ENCODE data around the gene CTTNBP2NL. TPM values are rescaled to one million over a fixed set of nuclear protein-coding genes. Genes with fewer than 3 reads are reported as not detected.

Gene CTTNBP2NL
- total and polyA plus RNA-seq, 2 of the 4 experiments (the other 2 are of a cell fraction): 12.4 to 22.0 TPM

- H2BK20ac ChIP-seq (ENCODE audit: low read depth, low read length): no peak overlapping the region
- no TSS peak for BruUV-seq (replicated peaks)
- H3K9me1 ChIP-seq (ENCODE audit: insufficient read depth, low read length): no peaks in the 10 kb centered on the region
- no peak overlapping the region for H3K27ac ChIP-seq (ENCODE audit: insufficient read depth, low read length)
- H3K4me1 ChIP-seq (ENCODE audit: control insufficient read depth, insufficient read depth, low read length): no peaks in the 10 kb centered on the region
- dilution Hi-C loops (cut with HindIII; ENCODE audit: low sequenced_read_pairs, unreplicated experiment): no loop called here
- no peak overlapping the region for H3K4ac ChIP-seq (ENCODE audit: low read depth, low read length)
- WGBS, 2 experiments (ENCODE audit: extremely low coverage in 2 of 2, insufficient read length in 1 of 2): no CpG with 5 or more reads among the region's 1 CpG
- no peak overlapping the region for H4K5ac ChIP-seq (ENCODE audit: low read depth, low read length)
- H4K8ac ChIP-seq (ENCODE audit: low read depth in 2 of 2, low read length in 2 of 2): no peak overlapping the region
- DNase-seq: no peak
- H2BK5ac ChIP-seq (ENCODE audit: low read depth, low read length, poor library complexity, severe bottlenecking): no peak overlapping the region
- H4K91ac ChIP-seq (ENCODE audit: insufficient read depth, low read depth, low read length): no peak overlapping the region
- TF ChIP-seq FOS (IDR thresholded peaks at IDR 0.05; ENCODE audit: low read depth, low read length) (no peak), CHD1 (IDR thresholded peaks at IDR 0.05; ENCODE audit: low read depth, low read length) (no peak), BHLHE40 (IDR thresholded peaks at IDR 0.05; ENCODE audit: low read depth, low read length) (no peak), MAZ (IDR thresholded peaks at IDR 0.05; ENCODE audit: borderline replicate concordance, low read depth, low read length) (no peak), MAFK (IDR thresholded peaks at IDR 0.05; ENCODE audit: low read depth, low read length) (no peak), POLR2A (IDR thresholded peaks at IDR 0.05; ENCODE audit: low read depth, low read length) (no peak), CTCF (conservative IDR thresholded peaks at IDR 0.05; ENCODE audit: low read depth, low read length) (no peak), RCOR1 (IDR thresholded peaks at IDR 0.05; ENCODE audit: insufficient replicate concordance, low read length) (no peak), RAD21 (IDR thresholded peaks at IDR 0.05; ENCODE audit: low read length) (no peak)
- TF ChIP-seq, protein P1, sequence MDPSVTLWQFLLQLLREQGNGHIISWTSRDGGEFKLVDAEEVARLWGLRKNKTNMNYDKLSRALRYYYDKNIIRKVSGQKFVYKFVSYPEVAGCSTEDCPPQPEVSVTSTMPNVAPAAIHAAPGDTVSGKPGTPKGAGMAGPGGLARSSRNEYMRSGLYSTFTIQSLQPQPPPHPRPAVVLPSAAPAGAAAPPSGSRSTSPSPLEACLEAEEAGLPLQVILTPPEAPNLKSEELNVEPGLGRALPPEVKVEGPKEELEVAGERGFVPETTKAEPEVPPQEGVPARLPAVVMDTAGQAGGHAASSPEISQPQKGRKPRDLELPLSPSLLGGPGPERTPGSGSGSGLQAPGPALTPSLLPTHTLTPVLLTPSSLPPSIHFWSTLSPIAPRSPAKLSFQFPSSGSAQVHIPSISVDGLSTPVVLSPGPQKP (IDR thresholded peaks at IDR 0.05; ENCODE audit: borderline replicate concordance, low read depth, low read length): no peak
- TF ChIP-seq, protein P2, sequence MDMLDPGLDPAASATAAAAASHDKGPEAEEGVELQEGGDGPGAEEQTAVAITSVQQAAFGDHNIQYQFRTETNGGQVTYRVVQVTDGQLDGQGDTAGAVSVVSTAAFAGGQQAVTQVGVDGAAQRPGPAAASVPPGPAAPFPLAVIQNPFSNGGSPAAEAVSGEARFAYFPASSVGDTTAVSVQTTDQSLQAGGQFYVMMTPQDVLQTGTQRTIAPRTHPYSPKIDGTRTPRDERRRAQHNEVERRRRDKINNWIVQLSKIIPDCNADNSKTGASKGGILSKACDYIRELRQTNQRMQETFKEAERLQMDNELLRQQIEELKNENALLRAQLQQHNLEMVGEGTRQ (IDR thresholded peaks at IDR 0.05; ENCODE audit: low read depth, low read length): no peak
- H2AK5ac ChIP-seq (ENCODE audit: low read depth, low read length): no peak overlapping the region
- no peak overlapping the region for H3K4me3 ChIP-seq (ENCODE audit: insufficient read depth, low read depth, low read length)
- H3K9me3 ChIP-seq (ENCODE audit: control insufficient read depth, insufficient read depth, low read length): peaks cover 3% of the 10 kb centered on the region
- H3K9ac ChIP-seq (ENCODE audit: low read depth, low read length): no peak overlapping the region
- H2AFZ ChIP-seq (replicated peaks; ENCODE audit: low read length, poor library complexity): no peak overlapping the region
- no peak overlapping the region for H2BK15ac ChIP-seq (ENCODE audit: low read depth, low read length)
- peaks cover 24% of the 10 kb centered on the region for H3K27me3 ChIP-seq (ENCODE audit: control insufficient read depth, insufficient read depth, low read length)
- no peak overlapping the region for H2BK120ac ChIP-seq (ENCODE audit: low read depth, low read length)
- no peaks in the 10 kb centered on the region for H3K79me1 ChIP-seq (ENCODE audit: low read depth in 1 of 2, low read length in 2 of 2)
- in situ Hi-C loops (cut with MboI; ENCODE audit: low sequenced_read_pairs): no loop called here
- no peak for ATAC-seq (ENCODE audit: low read depth)
- no peak overlapping the region for H3K4me2 ChIP-seq (ENCODE audit: low read depth, low read length)
- H3K56ac ChIP-seq (ENCODE audit: extremely low read depth, insufficient read depth, low read length): no peak overlapping the region
- no peak overlapping the region for H3K23ac ChIP-seq (ENCODE audit: low read depth, low read length)
- no peaks in the 10 kb centered on the region for H3K36me3 ChIP-seq (ENCODE audit: control insufficient read depth, insufficient read depth, low read length)
- intact Hi-C loops (cut with micrococcal nuclease): no loop called here
- POLR2A ChIA-PET (ENCODE audit: unreplicated experiment): no interaction called here
- H4K20me1 ChIP-seq (ENCODE audit: insufficient read depth, low read length): no peaks in the 10 kb centered on the region
- CTCF ChIA-PET: no interaction called here
- no peak overlapping the region for H3K14ac ChIP-seq (replicated peaks; ENCODE audit: low read depth, low read length)
- H2AK9ac ChIP-seq (replicated peaks; ENCODE audit: low read depth, low read length, poor library complexity): no peak overlapping the region
- H3K18ac ChIP-seq (ENCODE audit: low read depth, low read length): no peak overlapping the region
Observed at GRCh38 chr1:112375701-112376100, 20.3 kb upstream of the CTTNBP2NL start.
